ENCODE measurements around the gene CEND1. TPM values are rescaled to one million over a fixed set of nuclear protein-coding genes. Genes with fewer than 3 reads are reported as not detected.

The CEND1 gene
- total and polyA plus RNA-seq, 4 donors = 13.0 to 176 (median 92.5) TPM

DNA sequence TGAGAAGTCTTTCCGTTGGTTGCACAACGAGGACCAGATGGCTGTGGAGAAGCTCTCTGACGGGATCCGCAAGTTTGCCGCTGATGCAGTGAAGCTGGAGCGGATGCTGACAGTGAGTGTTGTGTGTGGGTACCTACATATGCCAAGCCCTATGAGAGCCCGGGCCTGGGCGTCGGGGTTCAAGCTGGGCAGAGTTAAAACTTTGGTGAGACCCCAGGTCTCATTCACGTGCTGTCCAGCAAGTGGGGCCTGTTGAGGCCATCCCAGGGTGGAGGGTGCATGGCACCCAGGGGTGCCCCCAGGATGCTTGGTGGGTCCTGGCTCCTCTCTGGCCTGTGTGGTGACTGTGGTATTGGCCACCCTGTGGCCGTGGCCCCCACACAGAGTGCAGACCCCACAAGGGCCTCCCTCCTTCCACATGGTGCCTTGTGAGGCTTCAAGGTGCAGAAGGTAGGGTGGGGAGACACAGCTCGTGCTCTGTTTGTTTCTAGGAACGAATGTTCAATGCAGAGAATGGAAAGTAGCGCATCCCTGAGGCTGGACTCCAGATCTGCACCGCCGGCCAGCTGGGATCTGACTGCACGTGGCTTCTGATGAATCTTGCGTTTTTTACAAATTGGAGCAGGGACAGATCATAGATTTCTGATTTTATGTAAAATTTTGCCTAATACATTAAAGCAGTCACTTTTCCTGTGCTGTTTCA lies 25.4 kb downstream of the CEND1 start:
- no peak for DNase-seq (ENCODE audit: low read depth in 4 of 6, low spot score in 6 of 6)
- peaks cover 7% of the 10 kb centered on the region for H3K4me1 ChIP-seq (ENCODE audit: control insufficient read depth, insufficient read depth, low read length)
- H3K4me3 ChIP-seq (ENCODE audit: low read depth, low read length) = no peak overlapping the region
- no peaks in the 10 kb centered on the region for H3K9me3 ChIP-seq (ENCODE audit: control insufficient read depth, insufficient read depth, low read length)
- H3K27ac ChIP-seq (ENCODE audit: low read depth, low read length) = no peak overlapping the region
- WGBS (ENCODE audit: insufficient coverage) = 90% methylated on average over 13 of the region's 18 CpGs
- H3K27me3 ChIP-seq (ENCODE audit: control insufficient read depth, insufficient read depth, low read length) = no peaks in the 10 kb centered on the region
- H3K36me3 ChIP-seq (ENCODE audit: control insufficient read depth, insufficient read depth, low read length) = peaks cover 93% of the 10 kb centered on the region

- DNase-seq (ENCODE audit: low read depth in 4 of 6, low spot score in 6 of 6) = no peak
- H3K36me3 ChIP-seq (ENCODE audit: control insufficient read depth, insufficient read depth, low read length) = peaks cover 94% of the 10 kb centered on the region
Measured at GRCh38 chr11:763549-764321, 26.2 kb downstream of the CEND1 start.

GRCh38 chr11:763073-763463 lies 26.8 kb downstream of the CEND1 start:
- peaks cover 95% of the 10 kb centered on the region for H3K36me3 ChIP-seq (ENCODE audit: control insufficient read depth, insufficient read depth, low read length)
- 60% methylated on average over 7 of the region's 24 CpGs for WGBS (ENCODE audit: insufficient coverage)
- no peaks in the 10 kb centered on the region for H3K27me3 ChIP-seq (ENCODE audit: control insufficient read depth, insufficient read depth, low read length)
- H3K4me3 ChIP-seq (ENCODE audit: low read depth, low read length) = no peak overlapping the region
- no peaks in the 10 kb centered on the region for H3K9me3 ChIP-seq (ENCODE audit: control insufficient read depth, insufficient read depth, low read length)
- DNase-seq (ENCODE audit: low read depth in 4 of 6, low spot score in 6 of 6) = no peak
- H3K27ac ChIP-seq (ENCODE audit: low read depth, low read length) = no peak overlapping the region
- peaks cover 7% of the 10 kb centered on the region for H3K4me1 ChIP-seq (ENCODE audit: control insufficient read depth, insufficient read depth, low read length)

More at GRCh38 chr11:763549-764321, 26.2 kb downstream of the CEND1 start:
- H3K4me1 ChIP-seq (ENCODE audit: control insufficient read depth, insufficient read depth, low read length) = peaks cover 7% of the 10 kb centered on the region
- no peaks in the 10 kb centered on the region for H3K27me3 ChIP-seq (ENCODE audit: control insufficient read depth, insufficient read depth, low read length)
- WGBS (ENCODE audit: insufficient coverage) = 89% methylated on average over 18 of the region's 22 CpGs
- H3K27ac ChIP-seq (ENCODE audit: low read depth, low read length) = no peak overlapping the region
- no peak overlapping the region for H3K4me3 ChIP-seq (ENCODE audit: low read depth, low read length)
- H3K9me3 ChIP-seq (ENCODE audit: control insufficient read depth, insufficient read depth, low read length) = no peaks in the 10 kb centered on the region

- peaks cover 7% of the 10 kb centered on the region for H3K4me1 ChIP-seq (ENCODE audit: control insufficient read depth, insufficient read depth, low read length)
- no peaks in the 10 kb centered on the region for H3K9me3 ChIP-seq (ENCODE audit: control insufficient read depth, insufficient read depth, low read length)
- H3K27ac ChIP-seq (ENCODE audit: low read depth, low read length) = no peak overlapping the region
- WGBS (ENCODE audit: insufficient coverage) = 44% methylated on average over 6 of the region's 10 CpGs
- no peak overlapping the region for H3K4me3 ChIP-seq (ENCODE audit: low read depth, low read length)
- H3K27me3 ChIP-seq (ENCODE audit: control insufficient read depth, insufficient read depth, low read length) = no peaks in the 10 kb centered on the region
- peaks cover 95% of the 10 kb centered on the region for H3K36me3 ChIP-seq (ENCODE audit: control insufficient read depth, insufficient read depth, low read length)
- peak in 2 of 6 donors; percentile 43 to 54 for DNase-seq (ENCODE audit: low read depth in 4 of 6, low spot score in 6 of 6)
Measured at GRCh38 chr11:762421-763072, 27.3 kb downstream of the CEND1 start.

DNA sequence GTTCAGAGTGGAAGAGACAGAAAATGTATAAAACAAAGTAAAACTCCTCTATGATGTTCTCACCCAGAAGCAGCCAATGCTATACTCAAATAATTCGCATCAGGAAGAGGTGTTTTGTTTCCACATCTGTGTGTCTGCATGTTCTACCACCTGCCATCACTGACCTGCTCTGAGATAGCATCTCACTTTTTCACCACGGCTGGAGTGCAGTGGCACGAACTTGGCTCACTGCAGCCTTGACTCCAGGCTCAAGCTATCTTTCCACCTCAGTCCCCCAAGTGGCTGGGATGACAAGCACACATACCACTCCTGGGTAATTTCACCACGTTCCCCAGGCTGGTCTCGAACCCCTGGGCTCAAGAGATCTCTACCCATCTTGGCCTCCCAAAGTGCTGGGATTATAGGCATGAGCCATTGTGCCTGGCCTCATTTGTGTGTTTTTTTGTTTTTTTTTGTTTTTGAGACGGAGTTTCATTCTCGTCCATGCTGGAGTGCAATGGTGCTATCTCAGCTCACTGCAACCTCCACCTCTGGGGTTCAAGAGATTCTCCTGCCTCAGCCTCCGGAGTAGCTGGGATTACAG lies 28.3 kb downstream of the CEND1 start:
- 92% methylated on average over 5 of the region's 8 CpGs for WGBS (ENCODE audit: insufficient coverage)
- Histone ChIP-seq H3K4me1 (ENCODE audit: control insufficient read depth, insufficient read depth, low read length) (peaks cover 7% of the 10 kb centered on the region), H3K4me3 (ENCODE audit: low read depth, low read length) (no peak overlapping the region), H3K27ac (ENCODE audit: low read depth, low read length) (no peak overlapping the region), H3K27me3 (ENCODE audit: control insufficient read depth, insufficient read depth, low read length) (no peaks in the 10 kb centered on the region), H3K9me3 (ENCODE audit: control insufficient read depth, insufficient read depth, low read length) (no peaks in the 10 kb centered on the region), H3K36me3 (ENCODE audit: control insufficient read depth, insufficient read depth, low read length) (peaks cover 95% of the 10 kb centered on the region)
- DNase-seq (ENCODE audit: low read depth in 4 of 6, low spot score in 6 of 6) = no peak

DNA sequence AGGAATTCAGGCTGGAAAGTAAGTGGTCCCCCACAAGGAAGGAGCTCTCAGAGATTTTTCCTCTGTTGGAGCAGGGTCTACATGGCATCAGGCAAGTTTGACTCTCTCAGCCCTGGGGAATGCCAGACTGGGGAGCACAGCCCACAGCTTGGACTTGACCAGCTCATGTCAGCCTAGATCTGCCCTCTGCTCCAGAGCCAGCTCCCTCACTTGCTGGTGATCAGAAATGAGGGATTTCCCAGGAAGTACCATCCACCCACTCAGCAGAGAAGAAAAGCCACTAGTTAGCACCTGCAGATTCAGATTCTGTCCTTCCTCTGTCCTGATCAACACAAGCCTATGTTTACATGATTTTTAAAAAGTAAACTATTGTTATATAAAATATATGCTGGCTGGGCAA lies 29.7 kb downstream of the CEND1 start:
- Histone ChIP-seq H3K4me1 (ENCODE audit: control insufficient read depth, insufficient read depth, low read length) (peaks cover 6% of the 10 kb centered on the region), H3K36me3 (ENCODE audit: control insufficient read depth, insufficient read depth, low read length) (peaks cover 97% of the 10 kb centered on the region), H3K9me3 (ENCODE audit: control insufficient read depth, insufficient read depth, low read length) (no peaks in the 10 kb centered on the region), H3K27me3 (ENCODE audit: control insufficient read depth, insufficient read depth, low read length) (no peaks in the 10 kb centered on the region), H3K27ac (ENCODE audit: low read depth, low read length) (no peak overlapping the region), H3K4me3 (ENCODE audit: low read depth, low read length) (no peak overlapping the region)
- no peak for DNase-seq (ENCODE audit: low read depth in 4 of 6, low spot score in 6 of 6)

DNA sequence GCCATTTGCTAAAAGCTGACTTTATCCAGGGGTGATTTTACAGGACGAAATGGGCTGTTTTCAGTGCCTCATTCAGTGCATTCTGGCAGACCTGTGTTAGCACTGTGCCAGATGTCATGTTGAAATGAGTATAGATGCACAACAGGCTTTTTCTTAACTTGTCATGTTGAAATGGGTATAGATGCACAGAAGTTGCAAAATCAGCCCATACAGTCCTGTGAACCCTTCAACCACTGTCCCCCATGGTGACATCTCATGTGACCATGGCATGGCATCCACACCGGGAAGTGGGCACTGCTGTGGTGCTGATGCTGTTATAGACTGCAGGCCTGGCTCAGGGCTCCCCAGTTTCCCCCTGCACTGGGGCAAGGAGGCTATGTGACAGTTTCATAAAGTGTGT lies 40.2 kb downstream of the CEND1 start:
- DNase-seq (ENCODE audit: low read depth in 4 of 6, low spot score in 6 of 6) = no peak
- H3K4me3 ChIP-seq (ENCODE audit: low read depth, low read length) = no peak overlapping the region
- peaks cover 8% of the 10 kb centered on the region for H3K36me3 ChIP-seq (ENCODE audit: control insufficient read depth, insufficient read depth, low read length)
- no peaks in the 10 kb centered on the region for H3K9me3 ChIP-seq (ENCODE audit: control insufficient read depth, insufficient read depth, low read length)
- no peaks in the 10 kb centered on the region for H3K27me3 ChIP-seq (ENCODE audit: control insufficient read depth, insufficient read depth, low read length)
- peaks cover 28% of the 10 kb centered on the region for H3K4me1 ChIP-seq (ENCODE audit: control insufficient read depth, insufficient read depth, low read length)
- no peak overlapping the region for H3K27ac ChIP-seq (ENCODE audit: low read depth, low read length)
- 90% methylated on average over 2 of the region's 2 CpGs for WGBS (ENCODE audit: insufficient coverage)

GRCh38 chr11:748007-748359 lies 41.9 kb downstream of the CEND1 start:
- H3K4me1 ChIP-seq (ENCODE audit: control insufficient read depth, insufficient read depth, low read length) = peaks cover 28% of the 10 kb centered on the region
- H3K27ac ChIP-seq (ENCODE audit: low read depth, low read length) = no peak overlapping the region
- peaks cover 4% of the 10 kb centered on the region for H3K36me3 ChIP-seq (ENCODE audit: control insufficient read depth, insufficient read depth, low read length)
- no peak for DNase-seq (ENCODE audit: low read depth in 4 of 6, low spot score in 6 of 6)
- 5% methylated on average over 18 of the region's 18 CpGs for WGBS (ENCODE audit: insufficient coverage)
- no peaks in the 10 kb centered on the region for H3K9me3 ChIP-seq (ENCODE audit: control insufficient read depth, insufficient read depth, low read length)
- H3K4me3 ChIP-seq (ENCODE audit: low read depth, low read length) = peak overlapping the region; percentile 62
- no peaks in the 10 kb centered on the region for H3K27me3 ChIP-seq (ENCODE audit: control insufficient read depth, insufficient read depth, low read length)

DNA sequence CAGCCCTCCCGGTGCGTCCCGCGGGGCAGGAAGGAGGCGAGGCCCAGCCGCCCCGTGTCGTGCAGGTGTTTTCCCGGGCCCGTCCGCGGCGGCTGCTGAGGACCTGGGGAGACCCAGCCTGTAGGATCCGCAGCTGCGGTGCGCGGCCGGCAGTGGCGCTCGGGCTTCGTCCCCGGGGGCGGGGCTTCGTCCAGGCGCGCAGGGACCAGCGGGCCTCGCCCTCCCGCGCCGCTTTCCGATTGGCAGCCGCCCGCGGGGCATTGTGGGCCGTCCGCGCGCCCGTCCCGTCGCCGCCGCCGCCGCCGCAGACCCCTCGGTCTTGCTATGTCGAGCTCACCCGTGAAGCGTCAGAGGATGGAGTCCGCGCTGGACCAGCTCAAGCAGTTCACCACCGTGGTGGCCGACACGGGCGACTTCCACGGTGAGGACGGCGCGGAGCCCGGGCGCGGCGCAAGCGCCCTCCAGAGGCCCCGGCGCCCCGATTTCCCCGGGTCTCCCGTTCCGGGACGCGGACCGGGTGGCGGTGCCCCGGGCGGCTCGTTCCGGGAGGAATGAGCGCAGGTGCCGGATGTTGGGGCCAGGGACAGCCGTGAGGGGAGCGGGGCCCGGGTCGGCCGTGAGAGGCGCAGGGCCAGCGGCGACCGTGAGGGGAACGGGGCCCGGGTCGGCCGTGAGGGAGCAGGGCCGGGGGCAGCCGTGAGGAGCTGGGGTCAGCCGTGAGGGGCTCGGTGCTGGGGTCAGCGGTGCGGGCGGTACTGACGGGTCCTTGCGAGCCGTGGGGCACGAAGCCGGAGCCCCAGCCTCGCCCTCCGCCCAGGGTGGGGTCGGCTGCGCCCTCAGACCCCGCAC lies 42.5 kb downstream of the CEND1 start, which contains the start of gene TALDO1:
Gene TALDO1 (plus strand): TSS at position 307 of the 849 bp plus-strand sequence. CDS start 18 bp downstream, at position 325.
- WGBS (ENCODE audit: insufficient coverage) = under 1% methylated on average over 112 of the region's 112 CpGs
- H3K27me3 ChIP-seq (ENCODE audit: control insufficient read depth, insufficient read depth, low read length) = no peaks in the 10 kb centered on the region
- peaks cover 2% of the 10 kb centered on the region for H3K36me3 ChIP-seq (ENCODE audit: control insufficient read depth, insufficient read depth, low read length)
- peak; percentile 59 to 97 (median 84) for DNase-seq (ENCODE audit: low read depth in 4 of 6, low spot score in 6 of 6)
- H3K9me3 ChIP-seq (ENCODE audit: control insufficient read depth, insufficient read depth, low read length) = no peaks in the 10 kb centered on the region
- peaks cover 28% of the 10 kb centered on the region for H3K4me1 ChIP-seq (ENCODE audit: control insufficient read depth, insufficient read depth, low read length)
- peak within 1 kb of the TSS; percentile 86 for H3K27ac ChIP-seq (ENCODE audit: low read depth, low read length)
- H3K4me3 ChIP-seq (ENCODE audit: low read depth, low read length) = peak within 1 kb of the TSS; percentile 62

Data from spinal cord (tissue), 10 donors.